Adrenal gland (tissue), 5 donors: Measurements from ENCODE around the gene UPF3B.

Source experiments
- CTCF ChIP-seq, 6 experiments: fragments of 450-650 bp in 4 of 6; fragments of 200-600 bp in 2 of 6; sonication (generic) in 1 of 6; IDR thresholded peaks; 1 replicate in 5 of 6; 2 replicates in 1 of 6; pipeline versions ENCODE4 v1.5.1 to v1.8.0; 2016 to 2021; ENCODE audit warnings: antibody characterized with exemption in 6 of 6, mild to moderate bottlenecking in 2 of 6, moderate library complexity in 1 of 6
- POLR2A ChIP-seq, 2 donors: fragments of 450-650 bp; IDR thresholded peaks; one replicate each; pipeline ENCODE4 v1.6.1; 2017; ENCODE audit warnings: antibody characterized with exemption in 2 of 2, mild to moderate bottlenecking in 2 of 2, moderate library complexity in 1 of 2
- donor health status: DM: no; HTN: no; CAD: no.

- TF ChIP-seq CTCF (IDR thresholded peaks at IDR 0.05): no peak
- no peak for TF ChIP-seq POLR2A (IDR thresholded peaks at IDR 0.05)
These were observed 51.2 kb downstream of the UPF3B start for GRCh38 chrX:119801253-119802221.
